Measurements from ENCODE around the gene LHFPL6.

DNA sequence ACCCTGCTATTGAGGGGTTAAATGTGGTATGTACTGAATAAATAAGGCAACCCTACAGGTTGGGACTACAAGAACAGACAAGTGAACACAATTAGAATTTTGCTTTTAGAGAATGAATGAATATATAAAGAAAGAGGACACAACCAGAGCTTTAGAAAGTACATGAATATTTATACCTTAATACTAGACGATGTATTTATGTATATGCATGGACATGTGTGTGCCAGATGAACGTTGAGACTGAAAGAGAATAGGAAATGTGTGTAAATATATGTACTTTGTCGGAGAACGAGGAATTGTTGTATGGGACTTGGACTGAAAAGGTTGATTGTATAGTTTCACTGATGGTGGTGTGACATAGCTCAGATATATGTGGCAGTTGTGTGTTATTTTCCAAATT, 43.1 kb upstream of the LHFPL6 start:
- no peak for TF ChIP-seq POLR2A (IDR thresholded peaks at IDR 0.05; ENCODE audit: extremely low read depth, insufficient read length)
- TF ChIP-seq, protein P1, sequence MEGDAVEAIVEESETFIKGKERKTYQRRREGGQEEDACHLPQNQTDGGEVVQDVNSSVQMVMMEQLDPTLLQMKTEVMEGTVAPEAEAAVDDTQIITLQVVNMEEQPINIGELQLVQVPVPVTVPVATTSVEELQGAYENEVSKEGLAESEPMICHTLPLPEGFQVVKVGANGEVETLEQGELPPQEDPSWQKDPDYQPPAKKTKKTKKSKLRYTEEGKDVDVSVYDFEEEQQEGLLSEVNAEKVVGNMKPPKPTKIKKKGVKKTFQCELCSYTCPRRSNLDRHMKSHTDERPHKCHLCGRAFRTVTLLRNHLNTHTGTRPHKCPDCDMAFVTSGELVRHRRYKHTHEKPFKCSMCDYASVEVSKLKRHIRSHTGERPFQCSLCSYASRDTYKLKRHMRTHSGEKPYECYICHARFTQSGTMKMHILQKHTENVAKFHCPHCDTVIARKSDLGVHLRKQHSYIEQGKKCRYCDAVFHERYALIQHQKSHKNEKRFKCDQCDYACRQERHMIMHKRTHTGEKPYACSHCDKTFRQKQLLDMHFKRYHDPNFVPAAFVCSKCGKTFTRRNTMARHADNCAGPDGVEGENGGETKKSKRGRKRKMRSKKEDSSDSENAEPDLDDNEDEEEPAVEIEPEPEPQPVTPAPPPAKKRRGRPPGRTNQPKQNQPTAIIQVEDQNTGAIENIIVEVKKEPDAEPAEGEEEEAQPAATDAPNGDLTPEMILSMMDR (IDR thresholded peaks at IDR 0.05; ENCODE audit: low read depth, low read length) = no peak
- TF ChIP-seq, protein P2, sequence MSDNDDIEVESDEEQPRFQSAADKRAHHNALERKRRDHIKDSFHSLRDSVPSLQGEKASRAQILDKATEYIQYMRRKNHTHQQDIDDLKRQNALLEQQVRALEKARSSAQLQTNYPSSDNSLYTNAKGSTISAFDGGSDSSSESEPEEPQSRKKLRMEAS (IDR thresholded peaks at IDR 0.05; ENCODE audit: low read depth, low read length) = no peak
- TF ChIP-seq MYC (IDR thresholded peaks at IDR 0.05; ENCODE audit: low read depth, low read length) = no peak
